ENCODE data around the gene RBM7.

RBM7 gene

GRCh38 chr11:114433376-114433775 lies 32.9 kb downstream of the RBM7 start:
- Histone ChIP-seq H3K9me2 (replicated peaks; ENCODE audit: insufficient read depth, low read length) (no peaks in the 10 kb centered on the region), H3K9me3 (ENCODE audit: insufficient read depth, low read length) (no peaks in the 10 kb centered on the region), H3K4me3 (ENCODE audit: insufficient read depth, low read length, poor library complexity, severe bottlenecking) (no peak overlapping the region), H3K79me2 (ENCODE audit: insufficient read depth, low read length) (no peaks in the 10 kb centered on the region), H3K27me3 (ENCODE audit: low read length) (no peaks in the 10 kb centered on the region), H3K4me2 (ENCODE audit: low read depth, low read length, poor library complexity, severe bottlenecking) (no peak overlapping the region), H4K20me1 (ENCODE audit: low read depth, low read length) (no peaks in the 10 kb centered on the region), H3K9ac (ENCODE audit: low read length) (no peak overlapping the region), H3F3A (ENCODE audit: insufficient read depth) (no peaks in the 10 kb centered on the region), H3K27ac (ENCODE audit: low read depth, low read length) (no peak overlapping the region), H2AFZ (ENCODE audit: low read depth, low read length, severe bottlenecking) (no peak overlapping the region), H3K36me3 (ENCODE audit: low read length) (no peaks in the 10 kb centered on the region)
- no peak for TF ChIP-seq CTCF (IDR thresholded peaks at IDR 0.05; ENCODE audit: insufficient read depth, low read length, poor library complexity, severe bottlenecking)

- Histone ChIP-seq H3K4me3 (ENCODE audit: insufficient read depth, low read length, poor library complexity, severe bottlenecking) (no peak overlapping the region), H3K9me3 (ENCODE audit: insufficient read depth, low read length) (no peaks in the 10 kb centered on the region), H3F3A (ENCODE audit: insufficient read depth) (no peaks in the 10 kb centered on the region), H3K9me2 (replicated peaks; ENCODE audit: insufficient read depth, low read length) (no peaks in the 10 kb centered on the region), H4K20me1 (ENCODE audit: low read depth, low read length) (no peaks in the 10 kb centered on the region), H3K27ac (ENCODE audit: low read depth, low read length) (no peak overlapping the region), H2AFZ (ENCODE audit: low read depth, low read length, severe bottlenecking) (peak overlapping the region; percentile 88), H3K27me3 (ENCODE audit: low read length) (no peaks in the 10 kb centered on the region), H3K36me3 (ENCODE audit: low read length) (0 out of 2 replicates have a peak, but pooled peaks cover 7% of the 10 kb centered on the region), H3K4me2 (ENCODE audit: low read depth, low read length, poor library complexity, severe bottlenecking) (no peak overlapping the region), H3K9ac (ENCODE audit: low read length) (no peak overlapping the region), H3K79me2 (ENCODE audit: insufficient read depth, low read length) (peaks cover 39% of the 10 kb centered on the region)
- no peak for TF ChIP-seq EZH2phosphoT487 (conservative IDR thresholded peaks at IDR 0.05; ENCODE audit: low read length)
- no peak for TF ChIP-seq CTCF (IDR thresholded peaks at IDR 0.05; ENCODE audit: insufficient read depth, low read length, poor library complexity, severe bottlenecking)
Observed at GRCh38 chr11:114438303-114438702, 37.8 kb downstream of the RBM7 start.

GRCh38 chr11:114439229-114440120 lies 39.0 kb downstream of the RBM7 start, which contains the start of gene REXO2:
REXO2 (plus strand) TSS chr11:114439467; CDS start chr11:114439529, 62 bp downstream.
- Histone ChIP-seq H2AFZ (ENCODE audit: low read depth, low read length, severe bottlenecking) (peak within 1 kb of the TSS; percentile 97), H3K9ac (ENCODE audit: low read length) (peak within 1 kb of the TSS; percentile 95), H3K9me3 (ENCODE audit: insufficient read depth, low read length) (no peaks in the 10 kb centered on the region), H3K36me3 (ENCODE audit: low read length) (0 out of 2 replicates have a peak, but pooled peaks cover 9% of the 10 kb centered on the region), H3K4me2 (ENCODE audit: low read depth, low read length, poor library complexity, severe bottlenecking) (peak within 1 kb of the TSS; percentile 83), H3K79me2 (ENCODE audit: insufficient read depth, low read length) (peaks cover 49% of the 10 kb centered on the region), H3K27me3 (ENCODE audit: low read length) (no peaks in the 10 kb centered on the region), H3K27ac (ENCODE audit: low read depth, low read length) (0 out of 2 replicates have a peak within 1 kb of the TSS, but pooled peaks have one; percentile 9), H3F3A (ENCODE audit: insufficient read depth) (no peaks in the 10 kb centered on the region), H3K9me2 (replicated peaks; ENCODE audit: insufficient read depth, low read length) (no peaks in the 10 kb centered on the region), H3K4me3 (ENCODE audit: insufficient read depth, low read length, poor library complexity, severe bottlenecking) (peak within 1 kb of the TSS; percentile 99), H4K20me1 (ENCODE audit: low read depth, low read length) (no peaks in the 10 kb centered on the region)
- TF ChIP-seq EZH2phosphoT487 (conservative IDR thresholded peaks at IDR 0.05; ENCODE audit: low read length): no peak
- no peak for TF ChIP-seq CTCF (IDR thresholded peaks at IDR 0.05; ENCODE audit: insufficient read depth, low read length, poor library complexity, severe bottlenecking)
